ENCODE data around the gene NFATC2. TPM values are rescaled to one million over a fixed set of nuclear protein-coding genes. Genes with fewer than 3 reads are reported as not detected.

The NFATC2 gene
- total and polyA plus RNA-seq, 2 experiments from 2014 or later, result 0.52 to 0.59 TPM

DNA sequence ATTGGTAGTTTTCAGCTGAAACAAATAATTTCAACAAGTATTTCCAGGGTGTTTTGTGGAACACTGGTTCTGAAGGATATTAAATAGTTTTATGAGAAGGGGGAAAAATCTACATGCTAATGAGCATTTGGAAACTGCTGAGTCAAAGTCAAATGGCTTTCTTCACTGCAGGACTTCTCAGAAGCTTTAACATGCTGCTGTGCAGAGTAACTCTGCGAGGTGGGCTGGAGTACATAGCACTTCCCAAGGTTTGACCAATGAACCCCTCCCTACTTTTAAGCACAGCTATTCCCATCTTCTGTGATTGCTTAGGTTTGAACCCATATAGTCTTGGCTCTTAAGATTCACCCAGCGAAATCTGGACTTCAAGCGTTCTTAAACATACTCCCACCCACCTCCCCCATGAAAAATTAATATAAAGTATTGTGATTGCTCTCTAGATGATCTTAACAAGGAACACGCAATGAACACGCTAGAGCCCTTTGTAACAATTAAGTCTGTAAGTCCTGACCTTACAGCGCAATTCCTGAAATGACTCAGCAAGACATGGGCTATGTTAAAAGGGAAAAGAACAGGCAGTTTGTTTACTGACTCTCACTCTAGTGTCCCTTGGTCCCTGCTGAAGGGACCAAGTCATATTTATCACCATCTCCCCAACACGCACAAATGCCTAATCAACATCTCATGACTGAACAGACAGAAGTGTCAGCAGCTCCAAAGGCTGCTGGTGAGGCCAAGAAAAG, 105.2 kb downstream of the NFATC2 start (continued):
- TF ChIP-seq, protein P1, sequence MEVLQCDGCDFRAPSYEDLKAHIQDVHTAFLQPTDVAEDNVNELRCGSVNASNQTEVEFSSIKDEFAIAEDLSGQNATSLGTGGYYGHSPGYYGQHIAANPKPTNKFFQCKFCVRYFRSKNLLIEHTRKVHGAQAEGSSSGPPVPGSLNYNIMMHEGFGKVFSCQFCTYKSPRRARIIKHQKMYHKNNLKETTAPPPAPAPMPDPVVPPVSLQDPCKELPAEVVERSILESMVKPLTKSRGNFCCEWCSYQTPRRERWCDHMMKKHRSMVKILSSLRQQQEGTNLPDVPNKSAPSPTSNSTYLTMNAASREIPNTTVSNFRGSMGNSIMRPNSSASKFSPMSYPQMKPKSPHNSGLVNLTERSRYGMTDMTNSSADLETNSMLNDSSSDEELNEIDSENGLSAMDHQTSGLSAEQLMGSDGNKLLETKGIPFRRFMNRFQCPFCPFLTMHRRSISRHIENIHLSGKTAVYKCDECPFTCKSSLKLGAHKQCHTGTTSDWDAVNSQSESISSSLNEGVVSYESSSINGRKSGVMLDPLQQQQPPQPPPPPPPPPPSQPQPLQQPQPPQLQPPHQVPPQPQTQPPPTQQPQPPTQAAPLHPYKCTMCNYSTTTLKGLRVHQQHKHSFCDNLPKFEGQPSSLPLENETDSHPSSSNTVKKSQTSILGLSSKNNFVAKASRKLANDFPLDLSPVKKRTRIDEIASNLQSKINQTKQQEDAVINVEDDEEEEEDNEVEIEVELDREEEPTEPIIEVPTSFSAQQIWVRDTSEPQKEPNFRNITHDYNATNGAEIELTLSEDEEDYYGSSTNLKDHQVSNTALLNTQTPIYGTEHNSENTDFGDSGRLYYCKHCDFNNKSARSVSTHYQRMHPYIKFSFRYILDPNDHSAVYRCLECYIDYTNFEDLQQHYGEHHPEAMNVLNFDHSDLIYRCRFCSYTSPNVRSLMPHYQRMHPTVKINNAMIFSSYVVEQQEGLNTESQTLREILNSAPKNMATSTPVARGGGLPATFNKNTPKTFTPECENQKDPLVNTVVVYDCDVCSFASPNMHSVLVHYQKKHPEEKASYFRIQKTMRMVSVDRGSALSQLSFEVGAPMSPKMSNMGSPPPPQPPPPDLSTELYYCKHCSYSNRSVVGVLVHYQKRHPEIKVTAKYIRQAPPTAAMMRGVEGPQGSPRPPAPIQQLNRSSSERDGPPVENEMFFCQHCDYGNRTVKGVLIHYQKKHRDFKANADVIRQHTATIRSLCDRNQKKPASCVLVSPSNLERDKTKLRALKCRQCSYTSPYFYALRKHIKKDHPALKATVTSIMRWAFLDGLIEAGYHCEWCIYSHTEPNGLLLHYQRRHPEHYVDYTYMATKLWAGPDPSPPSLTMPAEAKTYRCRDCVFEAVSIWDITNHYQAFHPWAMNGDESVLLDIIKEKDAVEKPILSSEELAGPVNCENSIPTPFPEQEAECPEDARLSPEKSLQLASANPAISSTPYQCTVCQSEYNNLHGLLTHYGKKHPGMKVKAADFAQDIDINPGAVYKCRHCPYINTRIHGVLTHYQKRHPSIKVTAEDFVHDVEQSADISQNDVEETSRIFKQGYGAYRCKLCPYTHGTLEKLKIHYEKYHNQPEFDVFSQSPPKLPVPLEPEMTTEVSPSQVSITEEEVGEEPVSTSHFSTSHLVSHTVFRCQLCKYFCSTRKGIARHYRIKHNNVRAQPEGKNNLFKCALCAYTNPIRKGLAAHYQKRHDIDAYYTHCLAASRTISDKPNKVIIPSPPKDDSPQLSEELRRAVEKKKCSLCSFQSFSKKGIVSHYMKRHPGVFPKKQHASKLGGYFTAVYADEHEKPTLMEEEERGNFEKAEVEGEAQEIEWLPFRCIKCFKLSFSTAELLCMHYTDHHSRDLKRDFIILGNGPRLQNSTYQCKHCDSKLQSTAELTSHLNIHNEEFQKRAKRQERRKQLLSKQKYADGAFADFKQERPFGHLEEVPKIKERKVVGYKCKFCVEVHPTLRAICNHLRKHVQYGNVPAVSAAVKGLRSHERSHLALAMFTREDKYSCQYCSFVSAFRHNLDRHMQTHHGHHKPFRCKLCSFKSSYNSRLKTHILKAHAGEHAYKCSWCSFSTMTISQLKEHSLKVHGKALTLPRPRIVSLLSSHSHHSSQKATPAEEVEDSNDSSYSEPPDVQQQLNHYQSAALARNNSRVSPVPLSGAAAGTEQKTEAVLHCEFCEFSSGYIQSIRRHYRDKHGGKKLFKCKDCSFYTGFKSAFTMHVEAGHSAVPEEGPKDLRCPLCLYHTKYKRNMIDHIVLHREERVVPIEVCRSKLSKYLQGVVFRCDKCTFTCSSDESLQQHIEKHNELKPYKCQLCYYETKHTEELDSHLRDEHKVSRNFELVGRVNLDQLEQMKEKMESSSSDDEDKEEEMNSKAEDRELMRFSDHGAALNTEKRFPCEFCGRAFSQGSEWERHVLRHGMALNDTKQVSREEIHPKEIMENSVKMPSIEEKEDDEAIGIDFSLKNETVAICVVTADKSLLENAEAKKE (CRISPR knock-in tag; IDR thresholded peaks at IDR 0.05), result no peak
- TF ChIP-seq, protein P2, sequence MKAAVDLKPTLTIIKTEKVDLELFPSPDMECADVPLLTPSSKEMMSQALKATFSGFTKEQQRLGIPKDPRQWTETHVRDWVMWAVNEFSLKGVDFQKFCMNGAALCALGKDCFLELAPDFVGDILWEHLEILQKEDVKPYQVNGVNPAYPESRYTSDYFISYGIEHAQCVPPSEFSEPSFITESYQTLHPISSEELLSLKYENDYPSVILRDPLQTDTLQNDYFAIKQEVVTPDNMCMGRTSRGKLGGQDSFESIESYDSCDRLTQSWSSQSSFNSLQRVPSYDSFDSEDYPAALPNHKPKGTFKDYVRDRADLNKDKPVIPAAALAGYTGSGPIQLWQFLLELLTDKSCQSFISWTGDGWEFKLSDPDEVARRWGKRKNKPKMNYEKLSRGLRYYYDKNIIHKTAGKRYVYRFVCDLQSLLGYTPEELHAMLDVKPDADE (IDR thresholded peaks at IDR 0.05), result no peak
- TF ChIP-seq POLR2AphosphoS5 (IDR thresholded peaks at IDR 0.05; ENCODE audit: low read depth) (no peak), EZH2phosphoT487 (IDR thresholded peaks at IDR 0.05; ENCODE audit: unreplicated experiment) (no peak), STAT1 (IDR thresholded peaks at IDR 0.05; ENCODE audit: unreplicated experiment) (no peak), EZH2 (IDR thresholded peaks at IDR 0.05; ENCODE audit: low read depth, unreplicated experiment) (no peak), ZNF114 (CRISPR knock-in tag; IDR thresholded peaks at IDR 0.05) (no peak), JUNB (IDR thresholded peaks at IDR 0.05; ENCODE audit: unreplicated experiment) (no peak)
- TF ChIP-seq, protein P3, sequence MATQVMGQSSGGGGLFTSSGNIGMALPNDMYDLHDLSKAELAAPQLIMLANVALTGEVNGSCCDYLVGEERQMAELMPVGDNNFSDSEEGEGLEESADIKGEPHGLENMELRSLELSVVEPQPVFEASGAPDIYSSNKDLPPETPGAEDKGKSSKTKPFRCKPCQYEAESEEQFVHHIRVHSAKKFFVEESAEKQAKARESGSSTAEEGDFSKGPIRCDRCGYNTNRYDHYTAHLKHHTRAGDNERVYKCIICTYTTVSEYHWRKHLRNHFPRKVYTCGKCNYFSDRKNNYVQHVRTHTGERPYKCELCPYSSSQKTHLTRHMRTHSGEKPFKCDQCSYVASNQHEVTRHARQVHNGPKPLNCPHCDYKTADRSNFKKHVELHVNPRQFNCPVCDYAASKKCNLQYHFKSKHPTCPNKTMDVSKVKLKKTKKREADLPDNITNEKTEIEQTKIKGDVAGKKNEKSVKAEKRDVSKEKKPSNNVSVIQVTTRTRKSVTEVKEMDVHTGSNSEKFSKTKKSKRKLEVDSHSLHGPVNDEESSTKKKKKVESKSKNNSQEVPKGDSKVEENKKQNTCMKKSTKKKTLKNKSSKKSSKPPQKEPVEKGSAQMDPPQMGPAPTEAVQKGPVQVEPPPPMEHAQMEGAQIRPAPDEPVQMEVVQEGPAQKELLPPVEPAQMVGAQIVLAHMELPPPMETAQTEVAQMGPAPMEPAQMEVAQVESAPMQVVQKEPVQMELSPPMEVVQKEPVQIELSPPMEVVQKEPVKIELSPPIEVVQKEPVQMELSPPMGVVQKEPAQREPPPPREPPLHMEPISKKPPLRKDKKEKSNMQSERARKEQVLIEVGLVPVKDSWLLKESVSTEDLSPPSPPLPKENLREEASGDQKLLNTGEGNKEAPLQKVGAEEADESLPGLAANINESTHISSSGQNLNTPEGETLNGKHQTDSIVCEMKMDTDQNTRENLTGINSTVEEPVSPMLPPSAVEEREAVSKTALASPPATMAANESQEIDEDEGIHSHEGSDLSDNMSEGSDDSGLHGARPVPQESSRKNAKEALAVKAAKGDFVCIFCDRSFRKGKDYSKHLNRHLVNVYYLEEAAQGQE (IDR thresholded peaks at IDR 0.05; ENCODE audit: unreplicated experiment), result no peak
- TF ChIP-seq, protein P4, sequence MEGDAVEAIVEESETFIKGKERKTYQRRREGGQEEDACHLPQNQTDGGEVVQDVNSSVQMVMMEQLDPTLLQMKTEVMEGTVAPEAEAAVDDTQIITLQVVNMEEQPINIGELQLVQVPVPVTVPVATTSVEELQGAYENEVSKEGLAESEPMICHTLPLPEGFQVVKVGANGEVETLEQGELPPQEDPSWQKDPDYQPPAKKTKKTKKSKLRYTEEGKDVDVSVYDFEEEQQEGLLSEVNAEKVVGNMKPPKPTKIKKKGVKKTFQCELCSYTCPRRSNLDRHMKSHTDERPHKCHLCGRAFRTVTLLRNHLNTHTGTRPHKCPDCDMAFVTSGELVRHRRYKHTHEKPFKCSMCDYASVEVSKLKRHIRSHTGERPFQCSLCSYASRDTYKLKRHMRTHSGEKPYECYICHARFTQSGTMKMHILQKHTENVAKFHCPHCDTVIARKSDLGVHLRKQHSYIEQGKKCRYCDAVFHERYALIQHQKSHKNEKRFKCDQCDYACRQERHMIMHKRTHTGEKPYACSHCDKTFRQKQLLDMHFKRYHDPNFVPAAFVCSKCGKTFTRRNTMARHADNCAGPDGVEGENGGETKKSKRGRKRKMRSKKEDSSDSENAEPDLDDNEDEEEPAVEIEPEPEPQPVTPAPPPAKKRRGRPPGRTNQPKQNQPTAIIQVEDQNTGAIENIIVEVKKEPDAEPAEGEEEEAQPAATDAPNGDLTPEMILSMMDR (conservative IDR thresholded peaks at IDR 0.05; ENCODE audit: low read depth in 2 of 2), result no peak
